Mesothelial cell of epicardium (in vitro differentiated cells): ENCODE results near the gene BPHL. TPM values are rescaled to one million over a fixed set of nuclear protein-coding genes. Genes with fewer than 3 reads are reported as not detected.
A peak's percentile ranks its signal among the peaks of the same experiment; 100 is the strongest.

Experiments used
- DNase-seq, 2 experiments: peaks; one replicate each; pipeline ENCODE4 v3.0.0; 2021; ENCODE audit warnings: low spot score in 2 of 2; ENCODE audit not compliant: unreplicated experiment in 2 of 2
- H3K27ac Mint-ChIP-seq: 2 replicates; pipeline ENCODE4 v1.8.0; 2021; ENCODE audit warnings: mixed read lengths
- H3K27me3 Mint-ChIP-seq: 2 replicates; pipeline ENCODE4 v1.8.0; 2021; ENCODE audit warnings: low read depth, mixed read lengths
- H3K36me3 Mint-ChIP-seq: 2 replicates; pipeline ENCODE4 v1.8.0; 2021; ENCODE audit warnings: mixed read lengths
- H3K4me1 Mint-ChIP-seq: 2 replicates; pipeline ENCODE4 v1.8.0; 2021; ENCODE audit warnings: mixed read lengths
- H3K4me3 Mint-ChIP-seq: 2 replicates; pipeline ENCODE4 v1.8.0; 2021; ENCODE audit warnings: mild to moderate bottlenecking, moderate library complexity, mixed read lengths
- H3K9me3 Mint-ChIP-seq: 2 replicates; pipeline ENCODE4 v1.8.0; 2021; ENCODE audit warnings: mixed read lengths
- CTCF ChIP-seq: fragments of 200-600 bp; sonication (generic); IDR thresholded peaks from one replicate; pipeline ENCODE4 v1.5.0; 2021; ENCODE audit warnings: antibody characterized with exemption; ENCODE audit not compliant: unreplicated experiment
- total RNA-seq: library from RNA; stranded (reverse); gene quantifications from 3 replicates; pipeline ENCODE4 v1.2.1, GENCODE V29; 2021

The BPHL gene
- total RNA-seq, 1 donor from 2014 or later, result 49.2 TPM

GRCh38 chr6:3119040-3119723 lies 671 bp downstream of the BPHL start:
- Mint-ChIP-seq H3K36me3 (peaks cover 2% of the 10 kb centered on the region), H3K4me3 (peak overlapping the region; percentile 86), H3K4me1 (peaks cover 26% of the 10 kb centered on the region), H3K27ac (peak overlapping the region; percentile 64), H3K27me3 (no peaks in the 10 kb centered on the region), H3K9me3 (no peaks in the 10 kb centered on the region)
- no peak for TF ChIP-seq CTCF
- no peak for DNase-seq

GRCh38 chr6:3120765-3121089 lies 2.2 kb downstream of the BPHL start:
- DNase-seq, result no peak
- Mint-ChIP-seq H3K9me3 (no peaks in the 10 kb centered on the region), H3K36me3 (peaks cover 2% of the 10 kb centered on the region), H3K4me1 (peaks cover 26% of the 10 kb centered on the region), H3K4me3 (no peak overlapping the region), H3K27me3 (no peaks in the 10 kb centered on the region), H3K27ac (peak overlapping the region; percentile 24)
- TF ChIP-seq CTCF, result no peak

GRCh38 chr6:3122823-3123182 lies 4.3 kb downstream of the BPHL start:
- H3K4me1 Mint-ChIP-seq, result peaks cover 20% of the 10 kb centered on the region
- H3K4me3 Mint-ChIP-seq, result no peak overlapping the region
- H3K27ac Mint-ChIP-seq, result no peak overlapping the region
- no peaks in the 10 kb centered on the region for H3K9me3 Mint-ChIP-seq
- DNase-seq, result no peak
- TF ChIP-seq CTCF, result no peak
- H3K36me3 Mint-ChIP-seq, result peaks cover 2% of the 10 kb centered on the region
- H3K27me3 Mint-ChIP-seq, result no peaks in the 10 kb centered on the region

GRCh38 chr6:3124667-3125066 lies 6.2 kb downstream of the BPHL start:
- Mint-ChIP-seq H3K4me1 (peaks cover 11% of the 10 kb centered on the region), H3K27me3 (no peaks in the 10 kb centered on the region), H3K4me3 (no peak overlapping the region), H3K36me3 (peaks cover 18% of the 10 kb centered on the region), H3K27ac (no peak overlapping the region), H3K9me3 (no peaks in the 10 kb centered on the region)
- TF ChIP-seq CTCF, result no peak
- DNase-seq, result no peak

- no peak overlapping the region for H3K4me3 Mint-ChIP-seq
- H3K36me3 Mint-ChIP-seq, result peaks cover 25% of the 10 kb centered on the region
- no peaks in the 10 kb centered on the region for H3K9me3 Mint-ChIP-seq
- peaks cover under 1% of the 10 kb centered on the region for H3K4me1 Mint-ChIP-seq
- H3K27me3 Mint-ChIP-seq, result no peaks in the 10 kb centered on the region
- DNase-seq, result no peak
- no peak for TF ChIP-seq CTCF
- no peak overlapping the region for H3K27ac Mint-ChIP-seq
These were observed 7.3 kb downstream of the BPHL start for GRCh38 chr6:3125815-3126214.
